ENCODE measurements around the gene CPXM2. TPM values are rescaled to one million over a fixed set of nuclear protein-coding genes. Genes with fewer than 3 reads are reported as not detected.

Gene CPXM2
- total and polyA plus RNA-seq, 10 of the 15 experiments (the other 5 are each of a cell fraction or from before 2014, with no cell fraction given) = 0.08 to 1.1 (median 0.58) TPM

GRCh38 chr10:123718544-123719060, 173.0 kb downstream of the CPXM2 start:
- FAIRE-seq = no peak
- 2% methylated on average over 4 of the region's 4 CpGs for WGBS (ENCODE audit: insufficient coverage, insufficient replicate concordance, low lambda C conversion rate, missing lambda C conversion rate)
- POLR2A ChIA-PET = no interaction called here
- Histone ChIP-seq H4K20me1 (ENCODE audit: control insufficient read depth, insufficient read depth) (no peaks in the 10 kb centered on the region), H3K9ac (ENCODE audit: control insufficient read depth, insufficient read depth, low read length) (no peak overlapping the region), H3K4me2 (ENCODE audit: control insufficient read depth, insufficient read depth) (no peak overlapping the region), H3K27ac (ENCODE audit: control insufficient read depth, insufficient read depth) (no peak overlapping the region), H3K9me3 (replicated peaks; ENCODE audit: control insufficient read depth, insufficient read depth, low read length) (no peaks in the 10 kb centered on the region), H3K4me3 (no peak overlapping the region), H3K27me3 (replicated peaks in 1 of 2; ENCODE audit: control insufficient read depth in 2 of 2, insufficient read depth in 2 of 2, low read length in 1 of 2) (no peaks in the 10 kb centered on the region), H2AFZ (ENCODE audit: control insufficient read depth, low read depth, low read length) (no peak overlapping the region), H3K79me2 (ENCODE audit: control insufficient read depth, insufficient read depth, low read length) (no peaks in the 10 kb centered on the region), H3K36me3 (ENCODE audit: control insufficient read depth in 2 of 2, insufficient read depth in 2 of 2, low read length in 1 of 2) (no peaks in the 10 kb centered on the region), H3K4me1 (ENCODE audit: control insufficient read depth, insufficient read depth, low read length) (no peaks in the 10 kb centered on the region)
- BruUV-seq (replicated peaks) = no TSS peak
- intact Hi-C loops (cut with micrococcal nuclease; ENCODE audit: unreplicated experiment) (no loop called here), in situ Hi-C loops (cut with MboI) (no loop called here)
- RAD21 ChIA-PET (ENCODE audit: unreplicated experiment) = no interaction called here
- ATAC-seq = no peak
- CTCF ChIA-PET = interaction anchor here (1.1 to 2.4 kb wide), 2 partner anchors 14 to 15 kb away, joined by 3 to 7 read pairs; no protein-coding TSS in a partner anchor
- DNase-seq (ENCODE audit: low read depth, low spot score) = no peak
- no peak for TF ChIP-seq BCLAF1 (IDR thresholded peaks at IDR 0.05)
- no peak for TF ChIP-seq BCL3 (IDR thresholded peaks at IDR 0.05; ENCODE audit: borderline replicate concordance, insufficient read depth, low read depth, low read length, poor library complexity, severe bottlenecking)
- no peak for TF ChIP-seq JUNB (IDR thresholded peaks at IDR 0.05)
- TF ChIP-seq NFXL1 (IDR thresholded peaks at IDR 0.05; ENCODE audit: borderline replicate concordance) = no peak
- no peak for TF ChIP-seq MLLT1 (IDR thresholded peaks at IDR 0.05)
- TF ChIP-seq BHLHE40 (IDR thresholded peaks at IDR 0.05; ENCODE audit: borderline replicate concordance in 1 of 2, low read depth in 2 of 2, low read length in 1 of 2) = no peak
- TF ChIP-seq SREBF2 (IDR thresholded peaks at IDR 0.05; ENCODE audit: low read length) = no peak
- no peak for TF ChIP-seq KAT2A (conservative IDR thresholded peaks at IDR 0.05; ENCODE audit: control insufficient read depth, low read depth, low read length)
- no peak for TF ChIP-seq PAX8 (IDR thresholded peaks at IDR 0.05)
- no peak for TF ChIP-seq POLR2AphosphoS5 (IDR thresholded peaks at IDR 0.05; ENCODE audit: low read length)
- TF ChIP-seq HDAC6 (IDR thresholded peaks at IDR 0.05; ENCODE audit: unreplicated experiment) = no peak
- no peak for TF ChIP-seq ZNF24 (IDR thresholded peaks at IDR 0.05)
- TF ChIP-seq YY1 (IDR thresholded peaks at IDR 0.05; ENCODE audit: low read depth, low read length) = no peak
- no peak for TF ChIP-seq CEBPZ (IDR thresholded peaks at IDR 0.05; ENCODE audit: low read depth, low read length)
- no peak for TF ChIP-seq IKZF1 (conservative IDR thresholded peaks at IDR 0.05)
- SMC1A ChIA-PET (ENCODE audit: uncharacterized antibody, unreplicated experiment) = interaction anchor here (0.9 to 1.2 kb wide), 2 partner anchors 15 to 200 kb away, joined by 3 read pairs; no protein-coding TSS in a partner anchor
